HT1080 (cell line): ENCODE results near the gene DRD4. TPM values are rescaled to one million over a fixed set of nuclear protein-coding genes. Genes with fewer than 3 reads are reported as not detected.

ENCODE experiments used
- DNase-seq: peaks from one replicate; pipeline ENCODE4 v3.0.0-alpha.2; 2015; ENCODE audit warnings: low read depth
- total RNA-seq: library from RNA; depleted of rRNA; stranded (reverse); fragments of >200 nt; shearing (Covaris generic); gene quantifications from 2 replicates; pipeline ENCODE4 v1.2.3, GENCODE V29; 2014

DRD4 gene
- total RNA-seq, 1 experiment from 2014 or later: 0.31 TPM

DNA sequence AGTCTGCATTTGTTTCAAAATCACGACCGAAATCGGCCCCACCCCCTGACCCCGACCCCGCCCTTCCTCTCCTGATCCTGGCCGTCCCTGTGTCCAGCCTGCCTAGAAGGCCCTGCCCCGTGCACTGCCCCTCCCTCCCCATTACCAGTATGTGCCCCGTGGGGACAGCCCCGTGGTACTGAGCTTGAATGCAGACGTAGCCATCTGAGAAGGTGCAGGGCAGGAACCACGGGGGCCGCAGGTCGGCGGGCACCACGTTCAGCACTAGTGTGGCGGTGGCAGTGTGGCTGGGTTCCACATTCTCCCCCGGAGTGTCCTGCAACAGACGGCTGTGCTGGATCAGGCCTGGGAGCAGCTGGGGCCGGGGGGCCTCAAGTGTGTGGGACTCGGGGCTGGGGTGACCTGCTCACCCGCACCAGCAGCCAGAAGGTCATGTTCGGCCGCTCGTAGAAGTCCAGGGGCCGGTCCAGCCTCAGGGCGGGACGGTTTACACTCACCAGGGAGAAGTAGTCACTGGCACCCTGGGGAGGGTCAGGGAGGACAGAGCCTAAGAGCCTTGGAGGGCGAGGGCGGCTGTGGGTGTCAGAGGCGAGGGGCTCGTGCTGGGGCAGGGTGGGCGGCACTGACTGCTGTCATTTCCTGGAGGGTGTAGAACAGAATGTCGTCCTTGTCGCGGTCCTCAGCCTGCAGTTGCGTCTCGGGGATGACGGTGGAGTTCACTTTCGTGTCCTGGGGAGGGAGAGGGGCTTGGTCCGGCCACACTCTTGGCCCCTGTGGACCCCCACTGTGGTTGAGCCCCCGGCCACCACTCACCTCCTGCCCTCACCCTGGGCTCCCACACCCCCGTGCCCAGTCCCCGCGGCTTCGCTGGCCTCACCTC lies 15.9 kb upstream of the DRD4 start:
- DNase-seq: no peak

DNA sequence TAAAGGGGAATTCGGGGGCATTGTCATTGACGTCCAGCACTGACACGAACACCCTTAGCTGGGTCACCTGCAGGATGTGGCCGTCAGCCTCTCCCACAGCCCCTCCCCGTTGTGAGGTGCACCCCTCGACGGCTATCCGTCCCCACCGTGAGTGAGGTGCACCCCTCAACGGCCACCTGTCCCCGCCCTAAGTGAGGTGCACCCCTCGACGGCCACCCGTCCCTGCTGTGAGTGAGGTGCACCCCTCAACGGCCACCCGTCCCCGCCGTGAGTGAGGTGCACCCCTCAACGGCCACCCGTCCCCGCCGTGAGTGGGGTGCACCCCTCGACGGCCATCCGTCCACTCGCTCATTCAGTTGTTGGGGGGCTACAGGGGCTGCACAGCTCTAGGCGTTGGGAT lies 15.2 kb upstream of the DRD4 start:
- no peak for DNase-seq

DNA sequence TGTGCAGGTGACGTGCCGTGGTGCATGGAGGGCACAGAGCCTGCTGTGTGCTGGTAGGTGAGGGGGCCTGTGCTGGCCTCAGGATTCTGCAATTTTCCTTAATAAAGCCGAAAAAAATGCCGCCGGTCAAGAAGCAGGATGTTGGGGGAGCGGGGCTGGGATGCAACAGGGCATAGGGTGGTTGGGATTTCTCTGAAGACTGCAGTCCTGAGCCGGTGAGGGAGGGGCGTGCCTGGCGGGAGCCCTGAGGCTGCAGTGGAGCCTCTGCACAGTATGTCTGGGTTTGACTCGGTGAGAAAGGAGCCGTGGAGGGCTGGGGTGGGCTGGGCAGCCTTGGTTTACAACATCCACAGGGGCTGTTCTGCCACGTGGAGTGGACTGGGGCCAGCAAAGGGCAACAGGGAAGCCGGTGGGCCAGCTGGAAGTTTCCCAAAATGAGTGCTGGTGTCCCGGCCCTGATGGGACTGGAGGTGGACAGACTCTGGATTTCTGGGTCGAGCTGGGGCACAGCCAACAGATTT lies 13.7 kb upstream of the DRD4 start:
- no peak for DNase-seq

DNA sequence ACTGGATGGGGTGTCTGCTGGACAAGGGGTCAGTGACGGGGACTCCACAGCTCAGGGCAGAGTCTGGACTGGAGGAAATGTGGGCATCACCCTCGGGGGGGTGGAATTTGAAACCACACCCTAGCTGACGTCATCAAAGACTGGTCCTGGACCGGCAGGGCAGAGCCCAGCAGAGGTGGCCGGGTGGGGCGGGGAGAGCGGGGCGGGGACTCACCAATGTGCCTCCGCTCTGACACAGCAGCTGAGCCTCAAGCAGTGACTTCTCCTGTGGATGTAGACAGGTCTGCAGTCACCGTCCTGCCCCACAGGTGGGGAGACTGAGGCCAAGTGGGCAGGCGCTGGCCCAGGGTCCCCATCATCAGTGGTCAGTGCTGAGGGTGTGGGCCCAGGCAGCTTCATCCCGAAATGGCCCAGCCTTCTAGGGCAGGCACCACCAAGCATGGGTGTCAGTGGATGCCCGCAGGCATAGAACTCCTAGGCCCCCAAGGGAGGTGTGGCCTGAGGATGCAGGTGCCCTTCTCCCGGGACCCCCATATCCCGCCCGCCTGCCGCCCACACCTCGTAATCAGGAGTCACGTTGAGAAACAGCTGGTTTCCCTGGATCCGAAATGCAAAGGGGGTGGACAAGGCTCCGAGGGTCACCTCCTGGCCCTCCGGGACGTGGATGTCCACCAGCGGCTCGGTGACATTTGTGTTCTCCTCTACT lies 12.9 kb upstream of the DRD4 start:
- peak; percentile 30 for DNase-seq

DNA sequence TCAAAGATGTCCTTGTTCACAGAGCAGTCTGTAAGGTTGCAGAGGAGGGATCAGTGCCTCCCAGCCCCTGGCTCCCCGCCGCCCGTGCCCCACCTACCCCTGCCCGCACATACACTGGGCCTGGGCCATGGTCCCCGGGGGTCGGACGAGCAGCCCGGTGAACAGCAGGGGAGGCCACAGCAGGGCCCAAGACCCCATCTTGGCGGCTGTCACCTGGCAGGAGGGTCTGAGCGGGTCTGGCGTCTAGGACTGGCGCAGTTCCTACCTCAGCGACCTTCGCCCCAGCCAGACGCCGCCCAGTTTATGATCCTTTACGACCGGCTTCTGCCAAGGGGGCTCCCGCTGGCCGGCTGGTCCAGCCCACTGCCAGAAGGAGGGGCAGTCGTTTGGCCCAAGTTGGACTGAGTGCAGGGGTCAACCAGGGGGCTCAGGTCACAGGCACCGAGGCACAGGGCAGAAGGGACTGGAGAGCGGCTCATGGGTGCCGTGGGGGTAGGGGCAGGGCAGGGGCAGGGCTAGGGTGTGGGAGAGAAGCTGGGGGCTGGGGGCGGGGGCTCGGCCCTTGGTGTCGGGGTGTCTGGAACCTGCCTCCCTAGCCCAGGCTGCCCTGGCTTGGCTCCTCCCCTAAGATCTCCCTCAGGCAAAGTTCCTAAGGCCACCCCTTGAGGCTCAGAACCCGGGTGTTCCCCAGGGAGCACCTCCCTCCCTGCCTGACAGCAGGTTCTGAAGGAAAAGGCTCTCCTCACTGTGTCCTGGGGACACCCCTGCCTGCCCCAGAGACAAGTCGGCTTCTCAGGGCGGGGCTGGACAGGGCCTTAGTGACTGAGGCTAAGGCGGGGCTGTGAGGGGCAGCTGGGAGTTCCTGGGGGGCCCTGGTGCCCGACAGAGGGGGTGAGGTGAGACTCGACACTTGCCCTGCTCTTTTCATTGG lies 12.1 kb upstream of the DRD4 start, which contains the start of gene CDHR5:
TSS of gene CDHR5 (minus strand) at position 251 of the 931 bp plus-strand sequence. CDS start at position 198, 53 bp downstream.
- DNase-seq: no peak

DNA sequence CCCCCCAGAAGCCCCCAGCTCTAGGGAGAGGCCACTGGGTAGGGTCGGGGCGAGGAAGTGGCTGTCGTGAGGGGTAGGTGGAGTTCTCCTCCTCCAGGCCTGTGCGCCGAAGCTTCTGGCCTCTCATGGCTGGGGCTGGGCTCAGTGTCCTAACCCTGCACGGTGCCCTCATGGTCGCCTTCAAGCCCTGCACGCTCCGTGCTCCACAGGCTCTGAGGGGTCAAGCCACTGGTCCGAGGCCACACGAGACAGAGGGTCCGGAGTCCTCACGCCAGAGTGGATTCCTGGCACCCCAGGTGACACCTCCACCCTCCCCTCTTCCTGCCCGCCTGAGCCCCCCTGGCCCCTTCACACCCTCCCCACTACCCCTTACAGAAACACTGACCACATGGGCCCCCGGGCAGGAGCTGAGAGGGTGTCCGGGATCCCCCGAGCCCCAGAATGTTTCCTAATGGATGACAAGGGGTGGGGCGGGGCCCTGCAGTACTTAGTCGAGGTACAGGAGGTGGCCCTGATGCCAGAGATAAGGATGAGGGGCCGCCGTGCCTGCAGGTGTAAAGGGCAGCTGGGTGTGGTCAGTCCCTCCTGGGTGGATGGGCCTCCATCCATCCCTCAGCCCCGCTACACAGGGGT lies 11.3 kb upstream of the DRD4 start:
- no peak for DNase-seq

DNA sequence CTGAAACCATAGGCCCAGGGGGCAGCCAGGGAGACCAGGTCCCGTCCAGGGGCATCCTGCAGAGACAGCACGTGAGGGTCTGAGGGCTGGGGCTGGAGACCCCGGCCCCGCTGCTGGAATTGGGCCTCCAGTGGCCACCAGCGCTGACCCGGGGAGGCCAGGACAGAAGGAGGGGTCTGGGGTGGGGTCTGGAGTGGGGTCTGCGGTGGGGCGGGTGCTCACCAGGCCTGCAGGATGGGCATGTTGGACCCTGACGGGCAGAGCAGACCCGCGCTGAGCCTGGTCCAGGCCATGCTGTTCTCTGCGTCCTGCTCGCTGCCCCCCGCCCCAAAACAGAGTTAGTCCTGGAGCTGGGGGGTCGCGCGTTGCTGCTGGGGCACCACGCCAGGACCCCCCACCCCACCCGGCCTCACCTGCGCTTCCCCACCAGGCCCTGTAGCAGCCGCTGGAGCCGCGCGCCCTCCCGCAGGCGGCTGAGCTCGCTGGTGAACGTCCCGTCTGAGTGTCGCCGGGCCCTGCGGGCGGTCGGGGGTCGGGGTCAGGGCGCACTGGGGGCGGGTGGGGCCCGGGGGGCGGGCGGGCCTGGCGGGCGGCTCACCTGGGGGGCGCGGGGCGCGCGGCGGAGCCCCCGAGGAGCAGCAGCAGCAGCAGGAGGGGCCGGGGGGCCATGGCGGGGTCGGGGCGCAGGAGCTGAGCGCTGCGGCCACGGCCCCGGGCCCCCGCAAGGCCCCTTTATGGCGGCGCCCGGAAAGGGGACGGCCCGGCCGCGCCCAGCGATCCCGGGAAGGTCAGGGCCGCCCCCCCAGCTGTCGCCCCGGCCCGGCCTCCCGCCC lies 10.4 kb upstream of the DRD4 start, which contains the start of gene SCT:
TSS of gene SCT (minus strand) at position 707 of the 833 bp plus-strand sequence. CDS start at position 669, 38 bp downstream.
- no peak for DNase-seq

DNA sequence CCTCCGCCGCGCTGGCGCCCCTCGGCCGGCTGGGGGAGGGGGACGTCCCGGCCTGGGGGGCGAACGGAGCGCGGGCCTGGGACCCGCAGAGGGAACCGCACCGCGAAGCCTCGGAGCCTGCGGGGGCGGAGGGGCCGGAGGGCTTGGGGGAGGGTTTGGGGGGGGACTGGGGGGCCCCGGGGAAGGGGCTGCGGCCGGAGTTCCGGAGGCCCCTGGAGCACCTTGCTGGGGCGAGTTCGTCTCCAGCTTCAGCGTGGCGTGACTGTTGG lies 9.8 kb upstream of the DRD4 start:
- DNase-seq: no peak

DNA sequence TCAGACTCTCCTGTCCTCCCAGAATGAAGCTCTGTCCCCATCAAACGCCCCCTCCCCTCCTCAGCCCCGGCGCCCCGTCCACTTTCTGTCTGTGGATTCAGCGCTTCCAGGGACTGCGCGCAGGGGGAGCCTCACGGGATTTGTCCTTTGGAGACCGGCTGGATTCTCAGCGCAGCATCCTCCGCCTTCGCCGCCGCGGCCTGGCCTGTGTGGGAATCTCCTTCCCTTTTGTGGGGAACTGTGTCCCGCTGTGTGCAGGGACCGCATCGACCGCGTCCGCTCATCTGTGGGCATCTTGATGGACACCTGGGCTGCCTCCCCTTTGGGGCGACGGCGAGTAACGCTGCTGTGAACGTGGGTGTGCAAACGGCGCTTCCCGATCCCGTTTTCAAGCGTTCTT lies 9.0 kb upstream of the DRD4 start:
- no peak for DNase-seq

DNA sequence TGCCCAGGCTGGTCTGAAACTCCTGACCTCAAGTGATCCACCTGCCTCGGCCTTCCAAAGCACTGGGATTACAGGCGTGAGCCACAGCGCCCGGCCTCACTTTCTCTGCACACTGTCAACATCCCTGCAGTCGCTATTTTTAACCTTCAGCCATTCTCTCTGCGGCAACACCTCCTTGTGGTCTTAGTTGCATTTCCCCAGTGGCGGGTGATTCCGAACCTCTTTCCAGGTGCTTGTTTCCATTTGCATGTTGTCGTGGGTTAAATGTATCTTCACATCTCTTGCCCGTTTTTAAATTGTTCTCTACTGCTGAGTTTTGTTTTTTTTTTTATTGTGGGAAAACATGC lies 7.9 kb upstream of the DRD4 start:
- DNase-seq: no peak

DNA sequence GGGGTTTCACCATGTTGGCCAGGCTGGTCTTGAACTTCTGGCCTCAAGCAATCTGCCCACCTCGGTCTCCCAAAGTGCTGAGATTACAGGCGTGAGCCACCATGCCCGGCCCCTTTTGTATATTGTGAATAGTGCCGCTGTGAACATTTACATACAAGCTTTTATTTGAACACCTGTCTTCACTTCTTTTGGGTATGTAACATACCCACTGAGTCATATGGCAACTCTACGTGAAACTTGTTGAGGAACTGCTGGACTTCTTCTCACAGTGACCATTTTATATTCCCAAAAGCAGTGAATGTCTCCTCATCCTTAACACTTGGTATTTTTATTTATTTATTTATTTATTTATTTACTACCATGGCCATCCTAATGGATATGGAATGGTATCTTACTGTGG lies 6.2 kb upstream of the DRD4 start:
- DNase-seq: no peak

DNA sequence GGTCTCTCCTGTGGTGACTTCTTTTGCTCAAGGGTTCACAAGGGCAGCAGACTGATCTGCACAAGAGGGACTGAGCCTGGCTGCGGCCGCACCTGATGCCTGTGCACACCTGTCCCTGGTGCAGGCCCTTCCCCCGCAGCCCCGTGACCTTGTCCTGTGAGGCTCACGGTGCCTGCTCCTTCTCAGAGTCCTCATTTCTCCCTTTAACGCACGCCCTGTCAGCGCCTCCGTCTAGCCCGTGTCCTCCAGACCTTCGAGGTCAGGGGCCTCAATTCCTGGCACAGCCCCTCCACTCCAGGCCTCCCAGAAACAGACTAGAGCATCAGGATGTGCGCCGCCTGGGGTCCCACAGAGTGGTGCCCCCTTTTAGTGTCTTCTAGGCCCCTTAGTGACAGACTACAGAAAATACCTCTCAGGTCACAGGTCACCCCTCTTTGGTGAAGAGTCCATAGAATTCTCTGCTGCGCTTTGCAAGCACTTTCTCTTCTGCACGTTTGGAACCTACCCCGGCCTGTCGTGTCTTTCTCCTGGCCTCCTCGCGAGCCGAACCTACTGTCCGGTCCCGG lies 1.0 kb upstream of the DRD4 start:
- DNase-seq: no peak

DNA sequence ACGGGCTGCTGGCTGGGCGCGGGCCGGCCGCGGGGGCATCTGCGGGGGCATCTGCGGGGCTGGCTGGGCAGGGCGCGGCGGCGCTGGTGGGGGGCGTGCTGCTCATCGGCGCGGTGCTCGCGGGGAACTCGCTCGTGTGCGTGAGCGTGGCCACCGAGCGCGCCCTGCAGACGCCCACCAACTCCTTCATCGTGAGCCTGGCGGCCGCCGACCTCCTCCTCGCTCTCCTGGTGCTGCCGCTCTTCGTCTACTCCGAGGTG lies 194 bp downstream of the DRD4 start:
- DNase-seq: no peak

DNA sequence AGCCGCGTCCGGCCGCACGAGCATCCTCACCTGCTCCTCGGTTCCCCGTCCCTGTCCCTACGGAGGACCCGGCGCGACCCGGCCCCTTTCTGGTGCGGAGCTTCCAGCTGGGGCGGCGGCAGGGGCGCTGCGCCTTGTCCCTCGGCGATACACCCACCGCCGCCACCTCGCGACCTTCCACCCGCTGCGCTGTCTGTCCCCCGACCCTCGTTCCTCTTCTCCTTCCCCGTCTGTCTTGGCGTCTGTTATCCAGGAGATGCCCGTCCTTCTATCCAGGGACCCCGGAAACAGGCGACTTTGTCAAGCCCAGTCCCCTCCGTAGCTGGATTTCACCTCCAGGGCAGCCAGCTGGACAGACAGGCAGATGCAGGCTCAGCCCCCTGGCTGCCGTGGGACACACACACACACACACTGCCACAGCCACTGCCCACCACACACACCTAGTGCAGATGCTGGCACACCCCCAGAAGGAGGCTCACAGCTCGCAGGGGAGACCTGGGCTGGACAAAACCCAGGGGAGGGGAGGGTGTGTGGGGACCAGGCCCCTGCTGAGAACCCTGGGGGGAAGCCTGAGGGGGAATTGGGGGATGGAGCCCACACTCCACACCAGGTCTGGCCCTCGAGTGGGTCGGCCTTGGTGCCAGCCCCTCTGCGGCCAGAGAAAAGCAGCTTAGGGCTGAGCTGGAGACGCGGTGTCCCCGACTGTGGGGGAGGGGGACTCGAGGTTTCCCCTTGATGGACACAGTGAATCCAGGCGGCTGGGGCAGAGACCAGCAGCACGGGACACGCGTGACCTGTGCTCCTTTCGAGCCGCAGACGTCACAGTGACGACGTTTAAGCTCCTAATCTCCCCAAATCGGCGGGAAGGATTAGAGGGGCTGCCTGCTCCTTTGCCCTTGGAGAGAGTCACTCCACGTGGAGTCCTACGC lies 788 bp downstream of the DRD4 start:
- DNase-seq: no peak

DNA sequence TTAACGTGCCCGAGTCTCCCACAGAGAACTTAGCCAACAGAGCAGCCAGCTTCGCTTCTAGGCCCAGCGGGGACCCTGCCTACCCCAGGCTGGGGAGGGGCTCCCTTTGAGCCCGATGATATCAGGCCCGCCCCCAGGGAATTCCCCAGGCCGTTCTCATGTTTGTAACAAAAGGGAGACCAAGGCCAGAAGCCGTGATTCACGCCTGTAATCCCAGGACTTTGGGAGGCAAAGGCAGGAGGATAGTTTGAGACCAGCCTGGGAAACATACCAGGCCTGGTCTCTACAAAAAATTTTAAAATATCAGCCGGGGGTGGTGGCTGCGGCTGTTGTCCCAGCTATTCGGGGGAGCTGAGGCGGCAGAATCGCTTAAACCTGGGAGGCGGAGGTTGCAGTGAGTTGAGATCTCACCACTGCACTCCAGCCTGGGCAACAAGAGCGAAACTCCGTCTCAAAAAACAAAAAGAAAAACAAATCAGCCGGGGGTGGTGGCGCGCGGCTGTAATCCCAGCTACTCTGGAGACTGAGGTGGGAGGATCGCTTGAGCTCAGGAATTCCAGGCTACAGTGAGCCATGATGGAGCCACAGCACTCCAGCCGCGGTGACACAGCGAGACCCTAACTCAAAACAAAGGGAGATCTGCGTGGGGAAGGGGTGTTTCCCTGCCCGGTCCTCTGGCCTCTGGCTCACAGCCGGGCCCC lies 1.7 kb downstream of the DRD4 start:
- no peak for DNase-seq

DNA sequence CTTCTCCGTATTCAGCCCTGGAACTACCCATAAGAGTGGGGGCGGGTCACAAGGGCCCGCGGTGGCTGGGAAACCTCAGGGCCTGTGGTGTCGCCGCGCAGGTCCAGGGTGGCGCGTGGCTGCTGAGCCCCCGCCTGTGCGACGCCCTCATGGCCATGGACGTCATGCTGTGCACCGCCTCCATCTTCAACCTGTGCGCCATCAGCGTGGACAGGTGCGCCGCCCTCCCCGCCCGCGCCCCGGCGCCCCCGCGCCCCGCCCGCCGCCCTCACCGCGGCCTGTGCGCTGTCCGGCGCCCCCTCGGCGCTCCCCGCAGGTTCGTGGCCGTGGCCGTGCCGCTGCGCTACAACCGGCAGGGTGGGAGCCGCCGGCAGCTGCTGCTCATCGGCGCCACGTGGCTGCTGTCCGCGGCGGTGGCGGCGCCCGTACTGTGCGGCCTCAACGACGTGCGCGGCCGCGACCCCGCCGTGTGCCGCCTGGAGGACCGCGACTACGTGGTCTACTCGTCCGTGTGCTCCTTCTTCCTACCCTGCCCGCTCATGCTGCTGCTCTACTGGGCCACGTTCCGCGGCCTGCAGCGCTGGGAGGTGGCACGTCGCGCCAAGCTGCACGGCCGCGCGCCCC lies 2.4 kb downstream of the DRD4 start:
- DNase-seq: no peak

DNA sequence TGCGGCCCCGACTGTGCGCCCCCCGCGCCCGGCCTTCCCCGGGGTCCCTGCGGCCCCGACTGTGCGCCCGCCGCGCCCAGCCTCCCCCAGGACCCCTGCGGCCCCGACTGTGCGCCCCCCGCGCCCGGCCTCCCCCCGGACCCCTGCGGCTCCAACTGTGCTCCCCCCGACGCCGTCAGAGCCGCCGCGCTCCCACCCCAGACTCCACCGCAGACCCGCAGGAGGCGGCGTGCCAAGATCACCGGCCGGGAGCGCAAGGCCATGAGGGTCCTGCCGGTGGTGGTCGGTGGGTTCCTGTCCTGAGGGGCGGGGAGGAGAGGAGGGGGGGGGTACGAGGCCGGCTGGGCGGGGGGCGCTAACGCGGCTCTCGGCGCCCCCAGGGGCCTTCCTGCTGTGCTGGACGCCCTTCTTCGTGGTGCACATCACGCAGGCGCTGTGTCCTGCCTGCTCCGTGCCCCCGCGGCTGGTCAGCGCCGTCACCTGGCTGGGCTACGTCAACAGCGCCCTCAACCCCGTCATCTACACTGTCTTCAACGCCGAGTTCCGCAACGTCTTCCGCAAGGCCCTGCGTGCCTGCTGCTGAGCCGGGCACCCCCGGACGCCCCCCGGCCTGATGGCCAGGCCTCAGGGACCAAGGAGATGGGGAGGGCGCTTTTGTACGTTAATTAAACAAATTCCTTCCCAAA lies 3.1 kb downstream of the DRD4 start:
- no peak for DNase-seq
